Hematopoietic multipotent progenitor cell (in vitro differentiated cells): ENCODE results near the gene TAS2R40. TPM values are rescaled to one million over a fixed set of nuclear protein-coding genes. Genes with fewer than 3 reads are reported as not detected.
"Not testable (repeated sequence)": the region's sequence is repeated elsewhere in the genome, so short reads cannot be mapped to it uniquely, and the experiment has no call there.

Experiments
- DNase-seq, 3 donors: peaks; one replicate each; pipeline ENCODE4 v3.0.0-alpha.2; 2011 to 2015; ENCODE audit warnings: low read depth in 2 of 3, low spot score in 2 of 3
- total RNA-seq: library from RNA; depleted of rRNA; stranded (reverse); fragments of >200 nt; gene quantifications from one replicate; pipeline ENCODE4 v1.2.3, GENCODE V29; 2012

The TAS2R40 gene
- not detected for total RNA-seq

- no peak for DNase-seq
Measured at GRCh38 chr7:143221737-143222136, at the start of gene TAS2R40. TAS2R40 (plus strand) TSS chr7:143222037; CDS start chr7:143222079, 42 bp downstream.

- DNase-seq = no peak
Measured at GRCh38 chr7:143172354-143172753, 49.5 kb upstream of the TAS2R40 start.

- no peak for DNase-seq
Measured at GRCh38 chr7:143176128-143176527, 45.7 kb upstream of the TAS2R40 start.

GRCh38 chr7:143177374-143178119, 44.3 kb upstream of the TAS2R40 start:
- DNase-seq = peak in 1 of 3 donors; percentile 1

- DNase-seq = not testable (repeated sequence)
Measured at GRCh38 chr7:143180771-143181170, 41.1 kb upstream of the TAS2R40 start.

GRCh38 chr7:143181349-143181748, 40.5 kb upstream of the TAS2R40 start:
- DNase-seq = no peak

- no peak for DNase-seq
Measured at GRCh38 chr7:143183024-143183423, 38.8 kb upstream of the TAS2R40 start, which contains the start of gene TAS2R39. TAS2R39 (plus strand) TSS chr7:143183419; CDS start chr7:143183419, 0 bp downstream.

GRCh38 chr7:143185551-143185950, 36.3 kb upstream of the TAS2R40 start:
- DNase-seq = no peak

- no peak for DNase-seq
Measured at GRCh38 chr7:143188994-143189393, 32.8 kb upstream of the TAS2R40 start.

GRCh38 chr7:143193880-143194279, 28.0 kb upstream of the TAS2R40 start:
- DNase-seq = no peak

- no peak for DNase-seq
Measured at GRCh38 chr7:143199040-143199439, 22.8 kb upstream of the TAS2R40 start.

- DNase-seq = no peak
Measured at GRCh38 chr7:143202161-143202560, 19.7 kb upstream of the TAS2R40 start.

GRCh38 chr7:143203386-143203785, 18.5 kb upstream of the TAS2R40 start:
- no peak for DNase-seq

GRCh38 chr7:143205560-143206293, 16.1 kb upstream of the TAS2R40 start:
- DNase-seq = peak in 2 of 3 donors; percentile 88 to 96

GRCh38 chr7:143210541-143210940, 11.3 kb upstream of the TAS2R40 start:
- no peak for DNase-seq

- not testable (repeated sequence) for DNase-seq
Measured at GRCh38 chr7:143213478-143213877, 8.4 kb upstream of the TAS2R40 start.

- peak; percentile 57 to 94 (median 78) for DNase-seq
Measured at GRCh38 chr7:143214789-143215679, 6.8 kb upstream of the TAS2R40 start.

GRCh38 chr7:143216151-143216550, 5.7 kb upstream of the TAS2R40 start:
- no peak for DNase-seq

- no peak for DNase-seq
Measured at GRCh38 chr7:143216686-143217085, 5.2 kb upstream of the TAS2R40 start.

- DNase-seq = no peak
Measured at GRCh38 chr7:143217806-143218205, 4.0 kb upstream of the TAS2R40 start.

GRCh38 chr7:143221286-143221685, 551 bp upstream of the TAS2R40 start:
- DNase-seq = no peak
